Measurements from ENCODE around the gene DNAJC22. TPM values are rescaled to one million over a fixed set of nuclear protein-coding genes. Genes with fewer than 3 reads are reported as not detected.
A peak's percentile ranks its signal among the peaks of the same experiment; 100 is the strongest.

DNAJC22 gene
- total RNA-seq, 1 experiment from 2014 or later = 0.24 TPM

DNA sequence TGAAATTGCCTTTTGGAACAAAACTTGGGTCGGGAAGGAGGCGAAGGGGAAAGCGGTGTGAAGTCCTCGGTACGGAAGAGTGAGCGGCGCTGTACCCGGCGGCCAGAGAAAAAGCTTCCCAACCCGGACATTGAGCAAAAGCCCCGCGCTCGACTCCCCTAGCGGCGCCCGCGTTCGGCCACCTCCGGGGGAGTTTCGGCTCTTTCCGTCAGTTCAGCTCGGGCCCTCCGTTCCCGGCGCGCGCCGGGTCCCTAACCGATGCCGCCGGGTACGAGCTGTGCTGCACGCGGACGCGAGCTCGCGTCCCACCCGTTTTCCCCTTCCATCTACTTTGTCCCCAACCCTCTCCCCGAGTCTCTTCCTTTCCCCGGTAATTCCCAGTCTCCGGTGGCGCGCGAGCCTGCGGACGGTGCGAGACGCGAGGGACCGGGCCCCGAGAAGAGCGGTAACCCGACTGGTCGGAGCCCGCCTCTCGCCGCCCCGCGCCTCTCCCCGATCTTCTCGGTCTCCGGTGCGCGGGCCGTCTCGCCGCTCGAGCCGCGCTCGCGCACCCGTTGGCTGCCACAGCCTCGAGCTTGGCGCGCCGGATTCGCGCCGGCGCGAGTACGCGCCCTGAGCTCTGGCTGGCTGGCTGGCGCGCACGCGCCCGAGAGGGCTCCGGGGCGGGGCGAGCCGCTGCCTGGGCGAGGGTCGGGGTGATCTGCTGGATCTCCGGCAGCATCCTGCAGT is 20.1 kb downstream of the DNAJC22 start (continued):
- TF ChIP-seq ZNF219 (CRISPR knock-in tag; IDR thresholded peaks at IDR 0.05; ENCODE audit: borderline replicate concordance) = 0 out of 2 replicates have a peak, but pooled peaks have one; percentile 47
- no peak for TF ChIP-seq RORB (CRISPR knock-in tag; IDR thresholded peaks at IDR 0.05)

DNA sequence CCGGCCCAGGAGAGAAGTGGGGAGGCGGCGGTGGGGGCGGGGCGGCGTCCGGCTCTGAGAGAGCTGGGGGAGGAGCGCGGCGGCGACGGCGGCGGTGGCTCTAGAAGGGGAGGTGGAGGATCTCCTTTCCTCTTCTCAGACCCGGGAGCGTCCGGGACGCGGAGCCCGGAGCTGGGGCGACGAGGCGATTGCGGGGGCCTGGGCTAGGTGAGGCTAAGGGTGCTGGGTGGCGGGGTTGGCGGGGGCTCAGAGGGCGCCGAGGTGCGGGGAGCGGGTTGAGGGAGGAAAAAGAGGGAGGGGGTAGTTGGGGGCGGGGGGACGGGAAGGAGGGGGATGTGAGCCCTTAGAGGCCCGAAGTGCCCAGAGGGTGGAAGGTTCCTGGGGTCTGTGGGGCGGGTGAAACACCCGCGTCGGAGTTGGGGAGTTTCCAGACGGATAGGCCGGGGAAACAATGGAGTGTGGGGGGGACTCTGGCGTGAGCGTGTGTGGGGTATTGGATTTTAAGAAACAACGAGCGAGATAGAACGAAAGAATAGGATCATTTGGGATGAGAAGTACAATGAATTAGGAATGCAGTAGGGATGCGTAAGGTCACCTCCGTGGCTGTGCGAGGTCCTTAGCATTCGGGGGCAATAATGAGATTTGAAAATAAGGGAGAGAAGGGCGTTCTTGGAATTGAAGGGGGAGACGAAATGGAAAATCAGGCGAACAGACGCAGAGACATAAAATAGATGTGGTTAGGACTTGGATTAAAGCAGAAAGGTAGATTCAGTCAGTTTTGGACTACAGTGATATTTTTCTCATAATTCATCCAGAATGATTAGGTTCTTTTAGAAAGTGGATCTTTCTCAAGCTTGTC is 20.9 kb downstream of the DNAJC22 start, which contains the start of gene SPATS2:
SPATS2 (plus strand) TSS at position 82 of the 859 bp plus-strand sequence. CDS start 93,551 bp downstream, outside the sequence.
- TF ChIP-seq, protein P1, sequence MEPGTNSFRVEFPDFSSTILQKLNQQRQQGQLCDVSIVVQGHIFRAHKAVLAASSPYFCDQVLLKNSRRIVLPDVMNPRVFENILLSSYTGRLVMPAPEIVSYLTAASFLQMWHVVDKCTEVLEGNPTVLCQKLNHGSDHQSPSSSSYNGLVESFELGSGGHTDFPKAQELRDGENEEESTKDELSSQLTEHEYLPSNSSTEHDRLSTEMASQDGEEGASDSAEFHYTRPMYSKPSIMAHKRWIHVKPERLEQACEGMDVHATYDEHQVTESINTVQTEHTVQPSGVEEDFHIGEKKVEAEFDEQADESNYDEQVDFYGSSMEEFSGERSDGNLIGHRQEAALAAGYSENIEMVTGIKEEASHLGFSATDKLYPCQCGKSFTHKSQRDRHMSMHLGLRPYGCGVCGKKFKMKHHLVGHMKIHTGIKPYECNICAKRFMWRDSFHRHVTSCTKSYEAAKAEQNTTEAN (CRISPR knock-in tag; IDR thresholded peaks at IDR 0.05) = no peak
- TF ChIP-seq, protein P2, sequence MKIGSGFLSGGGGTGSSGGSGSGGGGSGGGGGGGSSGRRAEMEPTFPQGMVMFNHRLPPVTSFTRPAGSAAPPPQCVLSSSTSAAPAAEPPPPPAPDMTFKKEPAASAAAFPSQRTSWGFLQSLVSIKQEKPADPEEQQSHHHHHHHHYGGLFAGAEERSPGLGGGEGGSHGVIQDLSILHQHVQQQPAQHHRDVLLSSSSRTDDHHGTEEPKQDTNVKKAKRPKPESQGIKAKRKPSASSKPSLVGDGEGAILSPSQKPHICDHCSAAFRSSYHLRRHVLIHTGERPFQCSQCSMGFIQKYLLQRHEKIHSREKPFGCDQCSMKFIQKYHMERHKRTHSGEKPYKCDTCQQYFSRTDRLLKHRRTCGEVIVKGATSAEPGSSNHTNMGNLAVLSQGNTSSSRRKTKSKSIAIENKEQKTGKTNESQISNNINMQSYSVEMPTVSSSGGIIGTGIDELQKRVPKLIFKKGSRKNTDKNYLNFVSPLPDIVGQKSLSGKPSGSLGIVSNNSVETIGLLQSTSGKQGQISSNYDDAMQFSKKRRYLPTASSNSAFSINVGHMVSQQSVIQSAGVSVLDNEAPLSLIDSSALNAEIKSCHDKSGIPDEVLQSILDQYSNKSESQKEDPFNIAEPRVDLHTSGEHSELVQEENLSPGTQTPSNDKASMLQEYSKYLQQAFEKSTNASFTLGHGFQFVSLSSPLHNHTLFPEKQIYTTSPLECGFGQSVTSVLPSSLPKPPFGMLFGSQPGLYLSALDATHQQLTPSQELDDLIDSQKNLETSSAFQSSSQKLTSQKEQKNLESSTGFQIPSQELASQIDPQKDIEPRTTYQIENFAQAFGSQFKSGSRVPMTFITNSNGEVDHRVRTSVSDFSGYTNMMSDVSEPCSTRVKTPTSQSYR (CRISPR knock-in tag; IDR thresholded peaks at IDR 0.05) = peak; percentile 86
- TF ChIP-seq, protein P3, sequence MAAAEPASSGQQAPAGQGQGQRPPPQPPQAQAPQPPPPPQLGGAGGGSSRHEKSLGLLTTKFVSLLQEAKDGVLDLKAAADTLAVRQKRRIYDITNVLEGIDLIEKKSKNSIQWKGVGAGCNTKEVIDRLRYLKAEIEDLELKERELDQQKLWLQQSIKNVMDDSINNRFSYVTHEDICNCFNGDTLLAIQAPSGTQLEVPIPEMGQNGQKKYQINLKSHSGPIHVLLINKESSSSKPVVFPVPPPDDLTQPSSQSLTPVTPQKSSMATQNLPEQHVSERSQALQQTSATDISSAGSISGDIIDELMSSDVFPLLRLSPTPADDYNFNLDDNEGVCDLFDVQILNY (CRISPR knock-in tag; IDR thresholded peaks at IDR 0.05) = 0 out of 2 replicates have a peak, but pooled peaks have one; percentile 8
- TF ChIP-seq TP53 (CRISPR knock-in tag; IDR thresholded peaks at IDR 0.05) = no peak
- TF ChIP-seq MYBL2 (CRISPR knock-in tag; IDR thresholded peaks at IDR 0.05) = no peak

DNA sequence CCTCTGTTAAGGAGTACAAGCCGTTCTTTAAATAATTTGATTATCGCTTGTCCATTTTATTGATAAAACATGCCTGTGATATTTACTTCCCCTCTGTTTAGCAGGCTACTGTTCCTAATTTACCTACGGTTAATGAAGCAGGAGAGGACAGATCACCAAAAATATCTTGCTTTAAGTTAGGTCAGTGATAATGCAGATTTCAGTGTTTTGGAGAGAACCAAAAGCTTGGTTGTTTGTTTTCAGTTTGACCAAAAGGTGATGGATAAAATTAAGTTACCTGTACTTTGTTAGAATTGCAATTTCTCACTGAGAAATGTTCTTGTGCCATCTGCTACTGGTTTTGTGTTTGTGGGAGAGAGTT is 21.5 kb downstream of the DNAJC22 start:
- peak overlapping the region; percentile 89 for H3K4me3 Mint-ChIP-seq
- H3K4me1 Mint-ChIP-seq = peaks cover 30% of the 10 kb centered on the region
- H3K36me3 Mint-ChIP-seq = no peaks in the 10 kb centered on the region
- peak overlapping the region; percentile 93 for H3K27ac Mint-ChIP-seq
- no peaks in the 10 kb centered on the region for H3K9me3 Mint-ChIP-seq
- POLR2A ChIA-PET = no interaction called here
- ATAC-seq = no peak
- CTCF ChIA-PET = interaction anchor here (2.4 kb wide), 1 partner anchor 145 kb away, joined by 24 read pairs; no protein-coding TSS in a partner anchor
- peaks cover 12% of the 10 kb centered on the region for H3K27me3 Mint-ChIP-seq (ENCODE audit: low read depth)
- no peak for DNase-seq (ENCODE audit: low spot score)
- no peak for TF ChIP-seq NR2C2 (CRISPR knock-in tag; IDR thresholded peaks at IDR 0.05)
- no peak for TF ChIP-seq ZNF263 (CRISPR knock-in tag; IDR thresholded peaks at IDR 0.05; ENCODE audit: low read depth)
- no peak for TF ChIP-seq RELA (CRISPR knock-in tag; IDR thresholded peaks at IDR 0.05; ENCODE audit: borderline replicate concordance)
- TF ChIP-seq CREM (CRISPR knock-in tag; IDR thresholded peaks at IDR 0.05) = no peak
- TF ChIP-seq FOXK1 (CRISPR knock-in tag; IDR thresholded peaks at IDR 0.05) = no peak
- TF ChIP-seq, protein P4, sequence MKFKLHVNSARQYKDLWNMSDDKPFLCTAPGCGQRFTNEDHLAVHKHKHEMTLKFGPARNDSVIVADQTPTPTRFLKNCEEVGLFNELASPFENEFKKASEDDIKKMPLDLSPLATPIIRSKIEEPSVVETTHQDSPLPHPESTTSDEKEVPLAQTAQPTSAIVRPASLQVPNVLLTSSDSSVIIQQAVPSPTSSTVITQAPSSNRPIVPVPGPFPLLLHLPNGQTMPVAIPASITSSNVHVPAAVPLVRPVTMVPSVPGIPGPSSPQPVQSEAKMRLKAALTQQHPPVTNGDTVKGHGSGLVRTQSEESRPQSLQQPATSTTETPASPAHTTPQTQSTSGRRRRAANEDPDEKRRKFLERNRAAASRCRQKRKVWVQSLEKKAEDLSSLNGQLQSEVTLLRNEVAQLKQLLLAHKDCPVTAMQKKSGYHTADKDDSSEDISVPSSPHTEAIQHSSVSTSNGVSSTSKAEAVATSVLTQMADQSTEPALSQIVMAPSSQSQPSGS (CRISPR knock-in tag; IDR thresholded peaks at IDR 0.05; ENCODE audit: borderline replicate concordance, low read depth) = no peak
- TF ChIP-seq, protein P5, sequence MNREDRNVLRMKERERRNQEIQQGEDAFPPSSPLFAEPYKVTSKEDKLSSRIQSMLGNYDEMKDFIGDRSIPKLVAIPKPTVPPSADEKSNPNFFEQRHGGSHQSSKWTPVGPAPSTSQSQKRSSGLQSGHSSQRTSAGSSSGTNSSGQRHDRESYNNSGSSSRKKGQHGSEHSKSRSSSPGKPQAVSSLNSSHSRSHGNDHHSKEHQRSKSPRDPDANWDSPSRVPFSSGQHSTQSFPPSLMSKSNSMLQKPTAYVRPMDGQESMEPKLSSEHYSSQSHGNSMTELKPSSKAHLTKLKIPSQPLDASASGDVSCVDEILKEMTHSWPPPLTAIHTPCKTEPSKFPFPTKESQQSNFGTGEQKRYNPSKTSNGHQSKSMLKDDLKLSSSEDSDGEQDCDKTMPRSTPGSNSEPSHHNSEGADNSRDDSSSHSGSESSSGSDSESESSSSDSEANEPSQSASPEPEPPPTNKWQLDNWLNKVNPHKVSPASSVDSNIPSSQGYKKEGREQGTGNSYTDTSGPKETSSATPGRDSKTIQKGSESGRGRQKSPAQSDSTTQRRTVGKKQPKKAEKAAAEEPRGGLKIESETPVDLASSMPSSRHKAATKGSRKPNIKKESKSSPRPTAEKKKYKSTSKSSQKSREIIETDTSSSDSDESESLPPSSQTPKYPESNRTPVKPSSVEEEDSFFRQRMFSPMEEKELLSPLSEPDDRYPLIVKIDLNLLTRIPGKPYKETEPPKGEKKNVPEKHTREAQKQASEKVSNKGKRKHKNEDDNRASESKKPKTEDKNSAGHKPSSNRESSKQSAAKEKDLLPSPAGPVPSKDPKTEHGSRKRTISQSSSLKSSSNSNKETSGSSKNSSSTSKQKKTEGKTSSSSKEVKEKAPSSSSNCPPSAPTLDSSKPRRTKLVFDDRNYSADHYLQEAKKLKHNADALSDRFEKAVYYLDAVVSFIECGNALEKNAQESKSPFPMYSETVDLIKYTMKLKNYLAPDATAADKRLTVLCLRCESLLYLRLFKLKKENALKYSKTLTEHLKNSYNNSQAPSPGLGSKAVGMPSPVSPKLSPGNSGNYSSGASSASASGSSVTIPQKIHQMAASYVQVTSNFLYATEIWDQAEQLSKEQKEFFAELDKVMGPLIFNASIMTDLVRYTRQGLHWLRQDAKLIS (CRISPR knock-in tag; IDR thresholded peaks at IDR 0.05; ENCODE audit: borderline replicate concordance) = no peak
- no peak for TF ChIP-seq OVOL2 (CRISPR knock-in tag; IDR thresholded peaks at IDR 0.05; ENCODE audit: borderline replicate concordance)
- no peak for TF ChIP-seq ETV6 (CRISPR knock-in tag; IDR thresholded peaks at IDR 0.05)
- TF ChIP-seq, protein P3 (CRISPR knock-in tag; IDR thresholded peaks at IDR 0.05) = no peak
- no peak for TF ChIP-seq ZNF317 (CRISPR knock-in tag; IDR thresholded peaks at IDR 0.05; ENCODE audit: borderline replicate concordance, low read depth)
- no peak for TF ChIP-seq ZBTB21 (CRISPR knock-in tag; IDR thresholded peaks at IDR 0.05; ENCODE audit: borderline replicate concordance)

More for the DNA sequence above, 20.9 kb downstream of the DNAJC22 start, which contains the start of gene SPATS2:
- H3K36me3 Mint-ChIP-seq = no peaks in the 10 kb centered on the region
- ChIA-PET CTCF (interaction anchor here (0.9 to 2.6 kb wide), 27 partner anchors 8 to 374 kb away, joined by 3 to 69 read pairs (median 7); partner anchors contain the start of genes C1QL4, DNAJC22, KCNH3 and PRPF40B), POLR2A (interaction anchor here (0.6 to 1.9 kb wide), 19 partner anchors 9 to 237 kb away, joined by 3 to 8 read pairs (median 4); partner anchors contain the start of genes C1QL4, DNAJC22, TROAP and TUBA1B)
- DNase-seq (ENCODE audit: low spot score) = peak; percentile 99
- no peaks in the 10 kb centered on the region for H3K9me3 Mint-ChIP-seq
- peaks cover 12% of the 10 kb centered on the region for H3K27me3 Mint-ChIP-seq (ENCODE audit: low read depth)
- H3K27ac Mint-ChIP-seq = peak within 1 kb of the TSS; percentile 97
- peak; percentile 3 for ATAC-seq
- H3K4me3 Mint-ChIP-seq = peak within 1 kb of the TSS; percentile 89
- H3K4me1 Mint-ChIP-seq = peaks cover 30% of the 10 kb centered on the region

All from WTC11 (cell line).